Measurements from ENCODE around the gene CYB5D1.
"Not testable (repeated sequence)": the region's sequence is repeated elsewhere in the genome, so short reads cannot be mapped to it uniquely, and the experiment has no call there.

The CYB5D1 gene

DNA sequence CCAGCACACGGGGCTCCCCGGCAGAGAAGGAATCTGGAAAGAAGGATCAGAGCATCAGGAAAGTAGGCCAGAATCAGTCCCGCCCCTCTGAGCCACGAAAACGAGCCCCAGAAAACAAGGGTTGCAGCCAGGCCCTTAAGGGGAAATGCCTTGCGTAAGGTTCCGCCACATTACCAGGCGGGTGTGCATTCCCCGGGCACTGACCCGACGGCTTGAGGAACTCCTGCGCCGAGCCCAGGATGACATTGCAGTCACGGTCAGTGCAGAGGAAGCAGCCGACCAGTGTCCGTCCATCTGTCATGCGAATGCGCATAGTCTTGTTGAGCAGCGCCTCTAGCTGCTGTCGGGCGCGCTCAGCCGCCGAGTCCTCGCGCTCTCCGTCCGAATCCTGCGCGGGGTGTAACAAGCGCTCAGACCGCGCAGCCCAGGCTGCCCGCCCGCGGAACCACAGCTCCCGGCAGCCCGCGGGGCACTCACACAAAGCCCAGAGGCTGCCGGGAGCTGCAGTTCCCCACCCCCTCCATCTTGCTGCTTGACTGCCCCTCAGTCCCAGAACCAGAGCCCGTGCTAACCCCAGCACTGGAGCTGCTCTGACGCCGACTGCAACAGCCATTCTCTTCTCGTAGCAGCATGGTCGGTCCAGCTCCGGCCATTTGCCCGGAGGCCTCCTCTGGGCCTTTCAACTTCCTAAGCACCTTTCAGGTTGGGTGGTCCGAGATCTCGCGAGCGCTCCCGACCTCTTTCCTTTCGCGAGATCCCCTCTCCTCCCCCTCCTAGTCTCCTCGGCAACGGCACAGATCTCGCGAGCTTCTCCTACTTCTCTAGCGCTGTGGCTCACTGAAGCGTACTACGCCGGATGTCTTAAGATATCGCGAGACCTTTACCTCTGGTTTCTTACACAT lies 741 bp upstream of the CYB5D1 start, which contains the start of gene NAA38:
NAA38 (minus strand) TSS at position 749 of the 902 bp plus-strand sequence; CDS start at position 653, 96 bp downstream.
- peak; percentile 98 for DNase-seq

DNA sequence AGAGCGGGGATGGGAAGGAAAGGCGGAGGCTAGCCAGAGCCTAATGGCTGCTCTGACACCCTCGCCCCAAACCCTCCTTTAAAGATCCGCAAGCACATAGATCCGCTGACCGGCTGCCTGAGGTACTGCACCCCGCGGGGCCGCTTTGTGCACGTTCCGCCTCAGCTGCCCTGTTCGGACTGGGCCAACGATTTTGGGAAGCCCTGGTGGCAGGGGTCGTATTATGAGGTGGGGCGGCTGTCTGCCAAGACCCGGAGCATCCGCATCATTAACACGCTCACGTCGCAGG lies 663 bp downstream of the CYB5D1 start:
- DNase-seq, result peak; percentile 55

DNA sequence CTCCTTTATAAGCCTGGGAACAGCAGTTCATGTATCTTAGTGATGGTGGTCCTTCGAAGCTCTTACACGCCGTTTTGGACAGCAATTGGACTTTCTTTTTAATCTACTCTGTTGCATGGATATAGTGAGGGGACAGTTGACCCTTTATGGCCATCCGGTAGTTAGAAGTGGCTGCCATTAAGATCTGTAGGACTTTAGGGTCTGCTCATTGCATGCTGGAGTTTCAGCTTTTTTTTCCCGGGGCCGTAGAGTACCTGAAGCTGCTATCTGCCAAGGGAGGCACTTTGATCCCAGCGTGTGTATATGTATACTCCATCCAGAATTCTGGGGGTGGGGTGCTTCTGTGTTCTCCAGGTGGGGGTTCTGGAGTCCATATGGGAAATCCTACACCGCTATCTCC lies 1.2 kb downstream of the CYB5D1 start:
- no peak for DNase-seq

DNA sequence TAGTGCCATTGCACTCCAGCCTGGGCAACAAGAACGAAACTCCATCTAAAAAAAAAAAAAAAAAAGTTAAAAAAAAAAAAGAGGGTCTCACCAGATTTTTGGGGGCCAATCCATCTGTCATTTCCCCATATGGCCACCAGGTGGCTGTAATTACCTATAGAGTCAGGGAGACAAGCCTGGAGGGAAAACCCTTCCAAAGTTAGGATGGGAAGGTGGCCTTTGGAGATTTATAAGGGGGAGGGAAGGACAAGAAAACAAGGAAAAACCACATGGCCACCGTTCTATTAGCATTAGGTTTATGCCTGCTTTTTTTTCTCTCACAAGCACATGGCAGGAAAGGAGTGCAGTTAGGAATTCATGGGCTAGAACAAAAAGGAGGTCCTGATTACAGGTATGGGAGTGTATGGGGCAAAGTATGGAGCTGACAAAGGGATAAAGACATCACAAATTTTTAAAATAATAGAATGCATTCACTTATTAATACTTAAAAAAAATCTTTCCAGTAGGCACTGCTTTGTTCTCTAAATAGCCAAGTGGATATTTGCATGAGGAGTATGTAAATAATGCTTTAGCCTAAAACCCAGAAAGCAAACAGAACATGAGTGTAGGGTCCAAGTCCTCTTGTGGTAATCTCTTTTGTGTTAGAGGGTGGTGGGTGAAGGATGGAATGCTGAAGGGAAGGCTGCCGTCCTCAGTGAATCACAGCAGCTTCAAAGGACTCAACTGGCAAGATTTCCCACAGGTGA lies 5.1 kb downstream of the CYB5D1 start:
- no peak for DNase-seq

DNA sequence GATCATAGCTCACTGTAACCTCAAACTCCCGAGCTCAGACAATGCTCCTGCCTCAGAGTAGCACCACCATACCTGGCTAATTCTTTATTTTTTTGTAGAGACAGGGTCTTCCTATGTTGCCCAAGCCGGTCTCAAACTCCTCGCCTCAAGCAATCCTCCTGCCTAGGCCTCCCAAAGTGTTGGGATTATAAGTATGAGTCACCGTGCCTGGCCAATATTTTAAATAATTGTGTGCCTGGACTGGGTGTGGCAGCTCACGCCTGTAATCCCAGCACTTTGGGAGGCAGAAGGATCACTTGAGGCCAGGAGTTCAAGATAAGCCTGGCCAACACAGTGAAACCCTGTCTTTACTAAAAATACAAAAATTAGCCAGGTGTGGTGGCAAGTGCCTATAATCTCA lies 6.6 kb downstream of the CYB5D1 start:
- DNase-seq, result not testable (repeated sequence)

DNA sequence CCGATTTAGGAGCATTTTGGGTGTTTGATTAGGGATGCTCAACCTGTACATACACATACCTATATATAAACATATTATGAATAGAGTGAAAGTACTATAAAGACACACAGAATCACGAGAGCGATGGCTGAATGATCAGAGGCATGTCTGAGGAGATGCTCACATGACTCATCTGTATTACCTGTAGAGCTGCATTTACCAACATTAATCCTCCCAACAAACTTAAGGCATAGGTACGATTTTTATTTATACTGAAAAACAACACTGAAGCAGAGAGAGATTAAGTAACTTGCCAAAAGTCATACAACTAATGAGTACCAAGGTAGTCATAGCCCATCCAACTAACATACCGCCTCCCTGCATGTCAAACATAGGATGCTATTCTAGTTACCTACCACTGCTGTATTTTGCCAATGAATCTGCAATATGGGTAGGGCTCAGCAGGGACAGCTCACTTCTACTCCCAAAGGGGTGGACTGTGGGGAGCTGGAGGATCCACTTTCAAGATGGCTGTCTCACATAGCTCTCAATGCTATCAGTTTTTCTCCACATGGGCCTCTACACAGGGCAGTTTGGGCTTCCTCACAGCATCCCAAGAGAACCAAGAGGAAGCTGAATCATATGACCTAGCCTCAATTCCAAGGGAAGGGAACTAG lies 7.3 kb downstream of the CYB5D1 start:
- DNase-seq, result no peak

DNA sequence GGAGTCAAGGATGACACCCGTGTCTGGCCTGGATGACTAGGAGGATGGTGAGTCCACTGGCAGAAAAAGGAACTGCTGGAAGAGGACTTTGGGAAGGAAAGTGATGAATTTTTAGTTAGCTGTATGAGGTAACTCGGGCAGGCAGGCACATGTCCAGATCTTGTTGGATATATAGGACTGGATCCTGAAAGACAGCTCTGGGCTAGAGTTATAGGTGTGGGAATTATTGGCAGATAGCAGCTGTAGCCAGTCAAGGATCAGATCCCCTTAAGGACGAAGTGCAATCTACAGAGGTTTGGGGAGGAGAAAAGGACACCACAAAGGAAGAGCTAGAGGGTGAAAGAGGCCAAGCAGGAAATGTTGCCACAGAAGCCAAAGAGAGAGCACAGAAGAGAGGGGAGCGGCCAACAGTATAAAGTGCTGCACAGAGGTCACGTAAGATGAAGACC lies 10.1 kb downstream of the CYB5D1 start:
- no peak for DNase-seq

DNA sequence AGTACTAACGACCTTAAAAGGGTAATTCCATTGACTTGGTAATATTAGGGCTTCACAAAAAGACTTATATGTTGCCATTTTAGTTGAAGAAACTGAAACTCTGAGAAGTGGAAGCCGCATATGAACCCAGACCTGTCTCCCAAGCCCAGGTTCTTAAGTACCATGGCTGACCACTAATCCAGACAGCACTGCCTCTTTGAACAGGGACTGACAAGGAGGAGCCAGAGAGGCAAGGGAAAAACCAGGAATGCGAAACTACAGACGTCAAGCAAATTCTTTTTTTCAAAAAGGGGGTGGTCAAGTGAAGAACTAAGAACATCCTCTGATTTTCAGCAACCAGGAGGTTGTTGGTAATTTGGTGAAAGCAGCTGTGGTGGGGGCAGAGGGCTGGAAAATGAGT lies 15.2 kb downstream of the CYB5D1 start:
- no peak for DNase-seq

DNA sequence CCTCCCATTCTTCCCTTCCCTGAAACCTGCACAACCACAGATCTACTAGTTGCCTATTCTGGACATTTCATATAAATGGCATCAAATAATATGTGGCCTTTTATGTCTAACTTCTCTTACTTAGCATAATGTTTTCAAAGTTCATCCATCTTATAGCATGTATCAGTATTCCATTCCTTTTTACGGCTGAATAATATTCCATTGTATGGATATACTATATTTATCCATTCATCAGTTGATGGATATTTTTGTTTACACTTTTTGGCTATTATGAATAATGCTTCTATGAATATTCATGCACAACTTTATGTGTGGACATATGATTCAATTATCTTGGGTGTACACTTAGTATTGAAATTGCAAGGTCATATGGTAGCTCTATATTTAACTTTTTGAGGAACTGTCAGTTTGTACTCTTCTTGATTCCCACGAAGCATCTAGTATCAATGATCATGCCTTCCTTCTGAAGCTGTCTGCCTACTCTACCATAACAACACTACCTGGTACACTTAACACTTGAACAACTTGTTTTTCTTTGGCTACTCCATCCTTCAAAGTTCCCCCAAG lies 18.1 kb downstream of the CYB5D1 start:
- no peak for DNase-seq

DNA sequence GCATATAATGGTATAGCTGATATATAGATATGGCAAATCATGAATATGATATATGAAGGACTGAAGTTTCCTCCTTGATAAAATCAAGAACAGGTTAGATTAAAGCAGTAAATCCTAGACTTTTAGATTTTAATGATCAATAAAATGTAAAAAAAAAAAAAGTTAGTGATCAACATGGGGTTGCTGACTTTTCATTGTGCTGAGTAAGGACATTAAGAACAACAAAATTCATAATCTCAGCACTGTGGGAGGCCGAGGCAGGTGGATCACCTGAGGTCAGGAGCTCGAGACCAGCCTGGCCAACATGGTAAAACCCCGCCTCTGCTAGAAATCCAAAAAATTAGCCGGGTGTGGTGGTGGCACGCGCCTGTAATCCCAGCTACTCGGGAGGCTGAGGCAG lies 20.4 kb downstream of the CYB5D1 start:
- DNase-seq, result no peak

DNA sequence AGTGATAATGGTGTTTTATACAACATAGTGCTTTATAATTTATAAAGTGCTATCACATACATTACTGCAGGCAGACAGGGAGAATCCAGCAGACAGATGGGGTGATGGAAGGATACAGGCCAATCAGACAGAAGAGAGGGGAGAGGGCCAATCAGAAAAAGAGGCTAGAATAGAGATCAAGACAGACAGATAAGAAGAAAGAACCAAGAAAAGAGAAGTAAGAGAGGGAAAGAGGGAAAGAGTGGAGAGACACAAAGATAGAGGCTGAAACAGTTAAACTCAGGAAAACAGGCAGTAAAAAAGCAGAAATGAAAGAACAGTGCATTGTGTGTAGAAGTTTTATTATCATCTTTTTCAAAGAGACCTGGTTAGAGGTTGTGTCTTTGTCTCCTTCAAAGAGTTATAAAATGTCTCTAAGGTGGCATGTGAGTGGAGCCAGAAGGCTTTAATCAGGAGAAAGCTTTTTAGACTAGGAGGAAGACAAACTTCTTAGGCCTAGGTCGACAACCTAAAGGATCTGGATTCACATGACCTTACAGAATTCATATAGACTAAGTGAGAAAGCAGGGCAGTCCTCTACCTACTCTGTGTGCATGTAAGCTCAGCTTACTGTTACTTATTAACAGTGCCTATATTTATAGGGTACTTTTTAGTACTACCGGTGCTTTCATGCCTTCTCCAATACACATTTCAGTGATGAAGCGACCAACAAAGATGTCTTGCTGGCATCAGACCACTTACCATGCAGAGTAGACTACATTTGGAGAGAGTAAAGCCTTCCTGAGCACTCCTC lies 22.5 kb downstream of the CYB5D1 start:
- no peak for DNase-seq

DNA sequence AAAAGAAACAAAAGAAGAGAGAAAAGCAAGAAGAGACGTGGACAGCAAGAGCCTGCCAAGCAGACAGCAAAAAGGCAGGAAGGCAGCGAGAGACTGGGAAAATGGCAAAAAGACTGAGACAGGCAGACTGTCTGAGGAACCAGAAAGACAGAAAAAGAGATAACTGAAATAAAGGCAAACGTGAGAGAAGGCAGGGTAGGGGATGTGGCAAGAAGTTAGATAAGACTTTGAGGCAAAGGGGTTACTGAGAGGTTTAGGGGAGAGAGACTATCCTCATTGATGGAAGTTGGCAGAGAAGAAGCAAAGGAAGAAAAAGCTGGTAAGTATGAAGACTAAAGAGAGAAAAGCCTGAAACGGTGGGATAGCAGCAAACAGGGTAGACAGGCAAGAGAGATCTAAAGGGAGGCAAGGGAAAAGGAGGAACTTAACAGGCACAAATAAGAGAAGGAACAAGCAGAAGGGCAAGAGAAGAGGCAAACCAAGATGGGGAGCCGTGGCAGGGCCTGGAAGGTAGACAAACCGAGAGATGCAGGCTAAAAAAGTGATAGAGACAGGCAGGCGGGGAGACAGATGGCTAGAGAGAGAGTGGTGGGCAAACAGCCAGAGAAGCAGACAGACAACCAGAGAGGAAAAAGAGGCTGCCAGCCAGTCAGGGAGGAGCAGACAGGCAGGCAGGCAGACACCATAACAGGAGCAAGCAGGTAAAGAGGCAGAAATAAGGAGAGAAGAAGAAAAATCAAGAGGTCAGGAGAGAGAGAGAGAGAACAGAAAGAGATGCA lies 23.7 kb downstream of the CYB5D1 start:
- DNase-seq, result no peak

DNA sequence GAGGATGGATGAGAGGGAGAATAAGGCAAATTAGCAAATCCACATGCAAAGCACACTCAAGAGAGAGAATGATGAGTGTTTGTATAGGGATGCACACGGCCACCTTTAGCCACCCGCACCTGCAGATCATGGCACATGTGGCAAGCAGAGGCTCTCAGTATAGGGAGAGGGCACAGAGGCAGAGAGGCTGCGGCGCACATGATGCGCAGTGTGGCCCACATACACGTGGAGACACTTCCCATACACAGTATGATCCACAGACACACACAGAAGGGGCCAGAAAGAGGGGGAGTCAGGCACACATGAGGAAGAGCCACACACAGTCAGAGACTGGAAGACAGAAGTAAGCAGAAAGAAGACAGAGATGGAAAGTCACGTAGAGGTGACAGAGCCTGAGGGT lies 24.3 kb downstream of the CYB5D1 start:
- no peak for DNase-seq

DNA sequence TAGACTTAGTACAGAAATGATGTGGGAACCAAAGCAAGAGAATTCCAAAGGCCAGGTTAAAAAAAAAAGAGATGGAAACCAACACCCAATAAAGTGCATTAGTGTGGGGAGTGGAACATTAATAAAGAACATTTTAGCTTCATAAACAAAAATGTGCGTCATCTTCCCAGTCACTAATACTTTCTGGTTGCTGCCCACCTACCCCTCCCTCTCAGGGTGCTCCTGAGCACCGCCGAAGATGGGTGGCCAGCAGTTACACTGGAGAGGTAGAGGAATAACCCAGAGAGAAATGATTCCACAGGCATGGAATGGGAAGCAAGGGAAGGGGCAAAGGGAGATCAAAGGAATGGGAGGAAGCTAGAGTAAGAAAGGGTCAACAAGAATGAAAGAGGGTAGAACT lies 24.8 kb downstream of the CYB5D1 start:
- no peak for DNase-seq

DNA sequence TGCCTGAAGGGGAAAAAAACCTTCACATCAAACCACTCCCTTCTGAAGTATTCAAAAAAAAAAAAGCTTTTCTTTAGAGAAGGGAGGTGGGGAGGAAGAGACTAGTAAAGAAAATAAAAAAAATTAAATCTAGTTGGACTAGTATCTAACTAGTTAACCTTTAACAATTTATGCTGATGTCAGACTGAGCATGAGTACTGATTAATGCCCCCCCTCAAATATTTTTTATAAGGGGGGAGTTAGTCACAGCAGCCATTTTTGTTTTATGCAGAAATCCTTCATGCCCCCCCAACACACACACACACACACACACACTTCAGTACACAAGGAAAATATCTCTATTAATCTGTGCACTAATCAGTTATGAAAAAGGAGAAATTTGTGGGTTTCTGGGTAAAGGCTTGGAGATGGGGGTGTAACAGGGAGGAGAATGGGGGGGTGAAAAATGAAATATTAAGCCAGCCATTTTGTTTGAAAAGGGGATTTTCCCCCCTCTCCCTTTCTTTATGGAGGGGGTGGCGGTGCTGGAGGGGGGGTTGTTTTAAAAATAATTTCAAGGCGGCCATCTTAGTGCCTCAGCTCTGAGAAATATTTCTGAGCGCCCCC lies 26.1 kb downstream of the CYB5D1 start:
- DNase-seq, result no peak

DNA sequence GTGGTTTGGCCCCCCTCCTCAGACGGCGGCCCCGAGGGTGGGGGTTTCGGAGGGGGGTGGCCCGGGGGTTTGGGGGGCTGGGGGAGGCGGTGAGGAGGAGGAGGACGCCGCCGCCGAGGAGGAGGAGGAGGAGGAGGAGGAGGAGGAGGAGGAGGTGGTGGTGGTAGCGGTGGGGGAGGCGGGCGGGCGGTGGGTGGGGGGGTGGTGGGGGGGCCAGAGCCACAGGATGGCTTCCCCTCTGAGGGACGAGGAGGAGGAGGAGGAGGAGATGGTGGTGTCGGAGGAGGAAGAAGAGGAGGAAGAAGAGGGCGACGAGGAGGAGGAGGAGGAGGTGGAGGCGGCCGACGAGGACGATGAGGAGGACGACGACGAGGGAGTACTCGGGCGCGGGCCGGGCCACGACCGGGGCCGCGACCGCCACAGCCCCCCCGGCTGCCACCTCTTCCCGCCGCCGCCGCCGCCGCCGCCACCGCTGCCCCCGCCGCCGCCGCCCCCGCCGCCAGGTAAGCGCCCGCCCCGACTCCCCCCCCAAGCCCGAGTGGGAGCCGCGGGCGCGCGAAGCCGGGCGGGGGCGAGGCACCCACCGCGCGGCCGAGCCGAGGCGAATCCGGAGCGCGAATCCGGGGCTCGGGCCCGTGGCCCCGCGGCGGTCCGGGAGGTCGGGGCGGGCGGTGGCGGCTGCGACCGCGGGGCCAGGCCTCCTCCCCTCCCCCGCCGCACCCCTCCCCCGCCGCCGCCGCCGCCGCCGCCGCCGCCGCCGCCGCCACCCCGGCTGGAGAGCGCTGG lies 27.0 kb downstream of the CYB5D1 start:
- DNase-seq, result peak; percentile 39

DNA sequence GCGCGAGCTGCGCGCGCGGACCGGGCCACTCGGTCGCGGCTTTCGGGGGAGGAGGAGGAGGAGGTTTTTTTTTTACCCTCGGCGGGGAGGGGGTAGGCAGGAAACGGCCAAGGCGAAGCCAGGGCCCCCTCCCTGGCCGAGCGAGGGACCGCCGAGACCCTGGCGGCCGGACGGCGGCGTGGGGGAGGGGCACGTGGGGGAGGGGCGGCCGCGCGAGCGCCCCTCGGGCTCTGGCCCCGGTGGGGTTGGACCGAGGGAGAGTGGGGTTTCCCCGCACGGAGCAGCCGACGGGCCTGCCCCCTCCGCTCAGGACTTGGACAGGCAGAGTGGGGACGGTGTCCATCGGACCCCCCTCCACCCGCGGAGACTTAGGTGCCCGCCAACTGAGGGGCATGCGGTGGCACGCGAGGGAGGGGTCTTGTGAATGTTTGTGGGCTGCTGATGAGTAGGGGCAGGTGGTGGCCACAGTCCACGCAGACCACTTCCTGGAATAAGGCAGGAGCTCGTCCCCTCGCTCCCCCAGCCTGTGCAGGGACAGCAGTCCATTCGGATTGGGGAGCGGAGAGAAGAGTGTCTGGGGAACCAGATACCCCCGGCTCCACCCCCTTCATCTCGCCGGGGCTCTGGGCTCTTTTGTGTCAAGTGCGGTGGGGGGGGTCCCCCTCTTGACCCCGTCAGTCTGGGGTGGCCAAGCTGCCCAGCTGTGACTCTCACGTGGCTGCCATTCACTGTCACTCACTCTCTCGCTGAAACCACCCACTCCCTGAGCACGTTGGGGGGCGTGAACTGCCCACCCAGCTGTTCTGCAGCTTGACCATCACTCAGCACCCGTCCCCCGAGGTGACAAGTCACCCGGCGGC lies 27.8 kb downstream of the CYB5D1 start:
- DNase-seq, result peak; percentile 54

DNA sequence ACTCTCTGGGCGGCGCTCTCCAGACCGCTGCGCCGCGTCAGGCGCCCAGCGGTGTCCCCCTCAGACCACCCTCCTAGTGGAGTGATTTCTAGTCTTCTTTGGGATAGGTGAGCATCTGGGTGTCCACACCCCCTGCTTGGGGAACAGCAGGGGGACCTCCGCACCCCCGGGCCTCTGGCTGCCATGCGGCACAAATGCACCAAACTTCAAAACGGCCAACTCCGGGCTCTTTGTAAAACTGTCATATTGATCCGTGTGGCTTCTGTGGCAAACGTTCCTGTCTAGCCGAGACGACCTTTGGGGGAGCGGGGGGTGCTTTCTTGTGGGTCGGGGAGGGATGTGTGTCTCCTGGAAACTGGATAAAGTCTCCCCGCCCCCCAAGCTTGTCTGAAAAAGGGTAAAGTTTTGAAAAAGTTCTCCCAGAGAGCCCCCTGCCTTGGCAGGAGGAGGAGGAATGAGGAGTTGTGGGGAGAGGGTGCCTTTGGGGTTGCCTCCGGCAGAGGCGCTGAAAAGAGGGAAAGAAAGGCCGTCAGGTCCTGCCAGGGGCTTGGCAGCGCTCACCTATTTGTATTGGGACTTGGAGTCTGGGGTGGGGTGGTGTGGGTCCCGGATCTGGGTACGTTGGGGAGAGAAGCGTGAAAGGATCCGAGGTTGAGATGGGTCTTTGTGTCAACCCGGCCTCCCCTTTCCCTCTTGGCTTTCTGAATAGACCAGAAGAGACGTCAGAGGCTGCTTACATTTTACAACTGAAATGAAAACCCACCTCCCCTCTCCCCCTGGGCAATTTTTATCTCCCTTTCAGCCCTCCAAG lies 28.6 kb downstream of the CYB5D1 start:
- DNase-seq, result peak; percentile 67

All from activated CD4-positive, alpha-beta T cell treated with anti-CD3 and anti-CD28 coated beads, Interleukin-10, Interleukin-2, amounts not matched to agents 100 ng/mL and 50 ng/mL, durations not matched to agents 16 hours and 8 hours (primary cell).